Activated naive CD4-positive, alpha-beta T cell treated with anti-CD3 and anti-CD28 coated beads, Interleukin-2, amount 50 U/mL, for 24 hours (primary cell): Measurements from ENCODE around the gene TSHR.

Experiments
- H3K27ac Mint-ChIP-seq: one replicate; pipeline ENCODE4 v1.8.0; 2021; ENCODE audit warnings: mild to moderate bottlenecking, mixed read lengths
- H3K27me3 Mint-ChIP-seq: one replicate; pipeline ENCODE4 v1.8.0; 2021; ENCODE audit warnings: mixed read lengths
- H3K36me3 Mint-ChIP-seq: one replicate; pipeline ENCODE4 v1.8.0; 2021; ENCODE audit warnings: mixed read lengths
- H3K4me1 Mint-ChIP-seq: one replicate; pipeline ENCODE4 v1.8.0; 2021; ENCODE audit warnings: mixed read lengths
- H3K4me3 Mint-ChIP-seq: one replicate; pipeline ENCODE4 v1.8.0; 2021; ENCODE audit warnings: mild to moderate bottlenecking, mixed read lengths
- H3K9me3 Mint-ChIP-seq: one replicate; pipeline ENCODE4 v1.8.0; 2021; ENCODE audit warnings: mixed read lengths

The TSHR gene

GRCh38 chr14:81176241-81176640, 220.8 kb downstream of the TSHR start:
- Mint-ChIP-seq H3K27ac (no peak overlapping the region), H3K36me3 (peaks cover 8% of the 10 kb centered on the region), H3K9me3 (no peaks in the 10 kb centered on the region), H3K4me1 (peaks cover 22% of the 10 kb centered on the region), H3K4me3 (no peak overlapping the region), H3K27me3 (no peaks in the 10 kb centered on the region)

- H3K27me3 Mint-ChIP-seq = no peaks in the 10 kb centered on the region
- peaks cover 23% of the 10 kb centered on the region for H3K4me1 Mint-ChIP-seq
Observed at GRCh38 chr14:81177225-81177624, 221.8 kb downstream of the TSHR start.

GRCh38 chr14:81178063-81178462, 222.6 kb downstream of the TSHR start:
- Mint-ChIP-seq H3K4me3 (no peak overlapping the region), H3K9me3 (no peaks in the 10 kb centered on the region), H3K4me1 (peaks cover 29% of the 10 kb centered on the region), H3K27me3 (no peaks in the 10 kb centered on the region), H3K27ac (no peak overlapping the region), H3K36me3 (peaks cover 13% of the 10 kb centered on the region)

More at GRCh38 chr14:81177225-81177624, 221.8 kb downstream of the TSHR start:
- Mint-ChIP-seq H3K4me3 (no peak overlapping the region), H3K27ac (no peak overlapping the region), H3K36me3 (peaks cover 9% of the 10 kb centered on the region), H3K9me3 (no peaks in the 10 kb centered on the region)

GRCh38 chr14:81179631-81180030, 224.2 kb downstream of the TSHR start:
- Mint-ChIP-seq H3K36me3 (peaks cover 13% of the 10 kb centered on the region), H3K27ac (no peak overlapping the region), H3K27me3 (no peaks in the 10 kb centered on the region), H3K4me1 (peaks cover 39% of the 10 kb centered on the region), H3K9me3 (no peaks in the 10 kb centered on the region), H3K4me3 (no peak overlapping the region)

GRCh38 chr14:81187832-81188522, 232.6 kb downstream of the TSHR start:
- H3K4me1 Mint-ChIP-seq = peaks cover 46% of the 10 kb centered on the region
- H3K27me3 Mint-ChIP-seq = no peaks in the 10 kb centered on the region
- H3K9me3 Mint-ChIP-seq = no peaks in the 10 kb centered on the region
- no peak overlapping the region for H3K4me3 Mint-ChIP-seq
- no peak overlapping the region for H3K27ac Mint-ChIP-seq
- H3K36me3 Mint-ChIP-seq = peaks cover 12% of the 10 kb centered on the region

- peaks cover 19% of the 10 kb centered on the region for H3K36me3 Mint-ChIP-seq
- no peaks in the 10 kb centered on the region for H3K27me3 Mint-ChIP-seq
- peaks cover 48% of the 10 kb centered on the region for H3K4me1 Mint-ChIP-seq
- no peaks in the 10 kb centered on the region for H3K9me3 Mint-ChIP-seq
- H3K27ac Mint-ChIP-seq = peak overlapping the region; percentile 69
- peak overlapping the region; percentile 67 for H3K4me3 Mint-ChIP-seq
Observed at GRCh38 chr14:81192594-81192993, 237.2 kb downstream of the TSHR start.

- Mint-ChIP-seq H3K36me3 (peaks cover 17% of the 10 kb centered on the region), H3K4me3 (no peak overlapping the region), H3K27me3 (no peaks in the 10 kb centered on the region), H3K27ac (peak overlapping the region; percentile 4), H3K9me3 (no peaks in the 10 kb centered on the region), H3K4me1 (peaks cover 44% of the 10 kb centered on the region)
Observed at GRCh38 chr14:81193924-81194633, 238.7 kb downstream of the TSHR start.
